Thyroid gland (tissue), 4 donors: ENCODE results near the gene IFT43.

Source experiments
- POLR2A ChIP-seq, 2 donors: fragments of 450-650 bp; IDR thresholded peaks; one replicate each; pipeline ENCODE4 v1.6.1; 2017; ENCODE audit warnings: antibody characterized with exemption in 2 of 2, mild to moderate bottlenecking in 2 of 2, moderate library complexity in 1 of 2
- TF ChIP-seq, protein P1 (sequence below), 6 experiments: fragments of 200-600 bp in 3 of 6; fragments of 450-650 bp in 3 of 6; sonication (generic) in 3 of 6; IDR thresholded peaks; one replicate each; pipeline ENCODE4 v1.5.1; 2016 to 2019; ENCODE audit warnings: antibody characterized with exemption in 6 of 6, mild to moderate bottlenecking in 2 of 6, inconsistent platforms in 1 of 6, moderate library complexity in 1 of 6

DNA sequence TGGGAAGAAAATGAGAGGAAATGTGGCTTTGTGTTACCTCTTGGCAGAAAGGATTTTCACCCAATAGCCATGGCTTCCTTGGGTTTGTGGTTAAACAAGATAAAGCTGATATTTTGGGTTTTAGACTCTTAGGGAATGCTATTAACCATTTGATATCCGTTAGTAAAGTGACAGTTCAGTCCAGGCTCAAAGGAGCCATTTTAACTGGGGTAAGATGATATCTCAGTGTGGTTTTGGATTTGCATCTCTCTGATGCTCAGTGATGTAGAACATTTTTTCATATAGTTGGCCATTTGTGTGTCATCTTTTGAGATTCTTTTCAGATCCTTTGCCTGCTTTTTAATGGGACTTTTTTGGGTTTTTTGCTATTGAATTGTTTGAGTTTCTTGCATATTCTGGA is 30.1 kb downstream of the IFT43 start:
- TF ChIP-seq POLR2A (IDR thresholded peaks at IDR 0.05) = no peak
- TF ChIP-seq, protein P1, sequence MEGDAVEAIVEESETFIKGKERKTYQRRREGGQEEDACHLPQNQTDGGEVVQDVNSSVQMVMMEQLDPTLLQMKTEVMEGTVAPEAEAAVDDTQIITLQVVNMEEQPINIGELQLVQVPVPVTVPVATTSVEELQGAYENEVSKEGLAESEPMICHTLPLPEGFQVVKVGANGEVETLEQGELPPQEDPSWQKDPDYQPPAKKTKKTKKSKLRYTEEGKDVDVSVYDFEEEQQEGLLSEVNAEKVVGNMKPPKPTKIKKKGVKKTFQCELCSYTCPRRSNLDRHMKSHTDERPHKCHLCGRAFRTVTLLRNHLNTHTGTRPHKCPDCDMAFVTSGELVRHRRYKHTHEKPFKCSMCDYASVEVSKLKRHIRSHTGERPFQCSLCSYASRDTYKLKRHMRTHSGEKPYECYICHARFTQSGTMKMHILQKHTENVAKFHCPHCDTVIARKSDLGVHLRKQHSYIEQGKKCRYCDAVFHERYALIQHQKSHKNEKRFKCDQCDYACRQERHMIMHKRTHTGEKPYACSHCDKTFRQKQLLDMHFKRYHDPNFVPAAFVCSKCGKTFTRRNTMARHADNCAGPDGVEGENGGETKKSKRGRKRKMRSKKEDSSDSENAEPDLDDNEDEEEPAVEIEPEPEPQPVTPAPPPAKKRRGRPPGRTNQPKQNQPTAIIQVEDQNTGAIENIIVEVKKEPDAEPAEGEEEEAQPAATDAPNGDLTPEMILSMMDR (IDR thresholded peaks at IDR 0.05) = no peak
